Inflammatory macrophage treated with lipopolysaccharide for 4 hours (primary cell): ENCODE measurements around the gene FAM221B.
A peak's percentile ranks its signal among the peaks of the same experiment; 100 is the strongest.

Source experiments
- DNase-seq: peaks from one replicate; pipeline ENCODE4 v3.0.0-alpha.2; 2020

FAM221B gene

DNA sequence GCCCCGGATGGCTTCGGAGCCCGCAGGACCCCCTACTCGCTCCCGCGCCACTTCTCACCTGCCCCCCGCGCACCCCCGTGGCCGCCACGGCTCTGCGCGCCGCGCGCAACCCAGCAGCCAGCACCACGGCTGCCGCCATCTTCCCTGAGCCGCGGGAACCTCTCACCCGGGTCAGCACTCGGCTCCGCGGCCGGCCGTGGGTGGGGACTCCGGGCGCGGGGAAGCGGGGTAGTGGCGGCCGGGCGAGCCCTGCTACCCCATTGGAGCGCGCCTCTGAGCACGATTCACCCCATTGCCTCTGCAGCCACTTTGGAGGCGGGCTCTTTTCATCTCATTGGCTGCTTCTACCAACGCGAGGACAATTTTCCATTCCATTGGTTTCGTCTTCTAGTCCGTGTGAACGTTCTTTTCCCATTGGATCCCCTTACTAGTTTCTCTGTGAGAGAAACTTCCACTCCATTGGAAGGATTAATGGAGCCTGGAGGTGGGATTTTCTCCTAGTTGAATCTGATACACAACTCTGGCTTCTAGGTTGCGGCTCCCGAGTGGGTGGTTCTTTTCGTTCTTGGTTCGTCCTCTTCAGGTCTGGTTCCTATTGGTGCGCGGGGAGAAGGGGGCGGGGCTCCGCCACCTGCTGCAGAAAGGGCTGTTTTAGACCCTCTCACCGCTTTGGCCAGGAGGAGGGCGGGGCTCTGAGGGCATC is 13.5 kb downstream of the FAM221B start, which contains the start of gene HINT2:
TSS of gene HINT2 (minus strand) at position 202 of the 703 bp plus-strand sequence. CDS start at position 139, 63 bp downstream.
- DNase-seq = peak; percentile 98

DNA sequence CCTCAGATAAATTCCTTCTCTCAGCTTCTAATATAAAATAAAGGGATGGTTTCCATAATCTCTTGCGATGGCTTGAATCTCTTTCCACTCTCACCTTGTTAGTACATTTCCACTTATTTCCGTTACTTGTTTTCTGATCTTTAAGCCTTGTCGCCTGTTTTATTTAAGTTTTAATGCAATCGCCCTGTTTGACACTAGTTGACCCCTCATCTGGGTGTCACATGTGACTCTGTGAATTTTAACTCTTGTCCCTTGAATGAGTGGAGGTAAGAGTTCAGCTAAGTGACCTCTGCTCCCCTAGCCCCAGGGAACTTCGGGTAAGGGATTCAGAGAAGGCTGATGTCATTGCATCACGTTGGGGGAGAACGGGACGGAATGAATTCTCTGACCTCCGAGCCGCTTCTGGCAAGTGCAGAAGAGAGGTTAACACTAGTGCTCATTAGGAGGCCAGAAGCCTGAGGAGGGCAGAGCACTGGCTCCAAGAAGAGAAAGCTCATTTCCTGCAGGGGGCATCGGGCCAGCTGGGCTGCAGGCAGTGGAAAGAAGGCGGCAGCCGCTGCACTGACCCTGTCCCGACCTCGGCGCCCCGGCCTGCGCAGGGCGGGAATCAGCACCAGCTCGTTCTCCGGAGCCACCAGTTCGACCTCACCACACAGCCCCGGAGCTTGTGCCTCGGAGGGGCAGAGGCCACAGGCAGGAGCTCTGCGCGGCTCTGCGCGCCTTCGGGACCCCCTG is 14.3 kb downstream of the FAM221B start:
- DNase-seq = peak; percentile 65

GRCh38 chr9:35813434-35814105 is 15.0 kb downstream of the FAM221B start:
- DNase-seq = no peak

- DNase-seq = peak; percentile 94
These were observed 16.4 kb downstream of the FAM221B start, which contains the start of gene SPAG8 for GRCh38 chr9:35812025-35812602. Gene SPAG8, minus strand, starts transcription at chr9:35812262. Its CDS starts 115 bp downstream, at chr9:35812147.

GRCh38 chr9:35811381-35812024 is 17.0 kb downstream of the FAM221B start:
- no peak for DNase-seq

DNA sequence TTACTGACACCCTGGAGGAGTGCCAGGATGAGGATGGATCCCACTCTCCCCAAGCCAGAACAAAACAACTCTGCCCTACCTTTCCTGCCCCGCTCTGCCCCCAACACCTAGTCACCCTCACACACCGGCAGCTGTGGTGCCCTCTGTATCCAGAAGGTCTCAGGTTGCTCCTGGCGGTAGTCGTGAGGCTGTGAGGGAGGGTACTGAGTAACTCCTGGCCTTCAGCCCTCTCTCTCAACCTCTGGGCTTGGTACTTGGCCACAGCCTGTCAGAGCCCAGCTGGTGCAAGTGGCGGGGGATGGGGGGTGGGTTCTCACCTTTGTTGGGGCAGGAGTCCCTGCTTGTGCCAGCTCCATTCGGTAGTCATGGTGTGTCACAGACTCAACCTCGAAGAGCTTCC is 18.4 kb downstream of the FAM221B start:
- DNase-seq = no peak

DNA sequence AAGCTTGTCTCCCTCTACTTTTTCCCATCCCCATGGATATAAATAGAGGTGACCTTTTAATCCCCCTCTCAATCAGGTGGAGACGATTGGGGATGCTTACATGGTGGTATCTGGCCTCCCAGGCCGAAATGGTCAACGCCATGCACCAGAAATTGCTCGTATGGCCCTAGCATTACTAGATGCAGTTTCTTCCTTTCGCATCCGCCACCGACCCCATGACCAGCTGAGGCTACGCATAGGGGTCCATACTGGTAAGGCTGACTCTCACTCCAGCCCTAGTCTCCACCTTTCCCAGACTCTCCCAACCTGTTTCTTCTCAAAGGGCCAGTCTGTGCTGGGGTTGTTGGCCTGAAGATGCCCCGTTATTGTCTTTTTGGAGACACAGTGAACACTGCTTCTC is 20.1 kb downstream of the FAM221B start:
- DNase-seq = no peak

- DNase-seq = no peak
These were observed 22.4 kb downstream of the FAM221B start for GRCh38 chr9:35806101-35806500.

DNA sequence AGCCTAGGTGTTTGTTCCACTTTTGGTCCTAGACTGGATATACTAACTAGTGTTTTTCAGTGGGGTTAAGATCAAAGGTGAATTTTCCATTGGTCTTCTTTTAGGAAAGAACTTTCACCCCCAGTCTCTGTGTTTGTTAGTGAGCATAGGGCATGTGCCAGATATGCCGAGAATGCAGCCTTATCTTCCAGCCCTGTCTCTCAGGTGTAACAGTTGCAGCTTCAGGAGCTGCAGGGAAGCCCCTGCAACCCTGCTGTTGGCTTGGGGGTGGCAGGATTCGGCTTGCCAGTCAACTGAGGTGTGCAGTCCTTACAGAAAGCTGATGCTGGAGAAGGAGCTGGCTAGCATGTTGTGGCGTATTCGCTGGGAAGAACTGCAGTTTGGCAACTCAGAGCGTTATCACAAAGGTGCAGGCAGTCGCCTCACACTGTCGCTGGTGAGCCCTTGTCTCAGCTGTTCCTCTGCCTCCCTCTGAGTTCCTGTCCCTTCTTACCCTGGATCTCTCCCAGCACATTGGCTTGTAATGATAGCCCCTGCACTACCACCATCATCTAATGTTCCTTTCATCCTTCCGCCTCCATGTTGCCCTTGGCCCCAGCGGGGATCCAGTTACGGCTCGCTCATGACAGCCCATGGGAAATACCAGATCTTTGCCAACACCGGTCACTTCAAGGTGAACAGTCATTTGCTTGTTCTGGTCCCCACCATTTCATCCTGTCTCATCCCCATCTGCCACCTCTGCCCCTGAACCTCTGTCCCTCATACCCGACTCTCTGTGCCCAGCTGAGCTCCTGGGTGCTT is 27.0 kb downstream of the FAM221B start:
- no peak for DNase-seq

GRCh38 chr9:35800530-35800929 is 28.0 kb downstream of the FAM221B start:
- no peak for DNase-seq

DNA sequence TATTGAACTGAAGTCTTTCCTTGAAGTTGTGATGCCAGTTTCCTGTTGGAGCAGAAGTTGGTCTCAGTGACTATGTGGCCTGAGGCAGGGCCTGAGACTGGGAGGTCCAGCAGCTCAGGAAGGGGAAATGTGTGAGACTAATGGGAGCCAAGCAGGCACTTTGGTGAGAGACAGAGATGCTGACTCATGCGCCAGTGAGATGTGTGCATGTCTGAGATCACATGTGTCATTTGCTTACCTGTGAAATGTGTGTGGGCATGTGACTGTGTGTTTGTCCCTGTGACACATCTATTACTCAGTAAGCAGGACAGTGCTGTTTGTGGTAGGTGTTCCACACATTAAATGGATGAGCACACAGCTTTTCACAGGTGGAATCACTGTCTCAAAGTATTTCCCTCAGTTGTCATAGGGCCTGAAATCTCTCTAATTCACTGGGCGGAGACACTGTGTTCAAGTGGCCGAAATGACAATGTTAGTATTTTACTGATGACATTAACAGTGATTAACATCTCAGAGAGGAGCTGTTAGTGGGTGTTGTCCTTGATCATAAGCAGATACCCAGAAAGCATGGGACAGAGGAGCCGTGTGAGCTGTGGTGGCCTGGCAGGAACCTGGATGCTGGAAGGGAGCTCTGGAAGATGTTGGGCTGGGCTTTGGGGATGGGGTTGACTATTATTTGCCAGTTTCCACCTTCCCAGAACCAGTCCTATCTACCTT is 29.7 kb downstream of the FAM221B start:
- DNase-seq = peak; percentile 25

DNA sequence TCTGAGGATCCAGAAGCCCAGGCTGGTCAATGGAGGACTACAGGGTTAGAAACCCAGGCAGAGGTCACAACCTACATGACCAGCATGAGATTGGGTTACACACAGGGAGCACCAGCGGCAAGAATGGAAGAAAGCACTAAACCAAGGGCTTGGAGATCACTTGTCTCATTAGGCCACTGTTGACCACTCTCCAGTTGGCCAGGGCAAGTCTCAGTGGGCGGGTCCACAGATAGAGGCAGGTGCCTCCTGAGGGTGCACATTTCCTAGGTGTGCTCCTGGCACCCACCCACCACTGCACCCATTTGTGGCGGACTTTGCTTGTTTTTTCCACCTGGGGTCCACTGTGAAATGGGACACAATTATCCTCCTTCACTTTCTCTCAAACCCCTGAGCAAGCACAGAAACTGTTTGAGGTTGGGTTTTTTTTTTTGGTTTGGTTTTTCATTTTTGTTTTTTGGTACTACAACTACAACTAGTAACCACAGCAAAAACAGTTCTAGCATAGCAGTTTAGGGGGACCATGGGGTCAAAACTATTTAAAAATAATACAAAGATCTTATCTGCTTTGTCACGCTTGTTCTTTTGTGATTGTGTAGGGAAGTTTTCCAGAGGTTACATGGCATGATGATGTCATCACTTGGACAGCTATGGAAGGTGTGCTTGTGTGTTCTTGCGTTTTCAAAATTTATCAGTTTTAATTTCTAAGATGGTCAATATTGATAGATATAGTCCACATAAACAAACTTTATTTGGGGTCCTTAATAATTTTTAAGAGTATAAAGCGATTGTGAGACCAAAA is 31.0 kb downstream of the FAM221B start:
- no peak for DNase-seq

- no peak for DNase-seq
These were observed 32.8 kb downstream of the FAM221B start for GRCh38 chr9:35795695-35796094.

DNA sequence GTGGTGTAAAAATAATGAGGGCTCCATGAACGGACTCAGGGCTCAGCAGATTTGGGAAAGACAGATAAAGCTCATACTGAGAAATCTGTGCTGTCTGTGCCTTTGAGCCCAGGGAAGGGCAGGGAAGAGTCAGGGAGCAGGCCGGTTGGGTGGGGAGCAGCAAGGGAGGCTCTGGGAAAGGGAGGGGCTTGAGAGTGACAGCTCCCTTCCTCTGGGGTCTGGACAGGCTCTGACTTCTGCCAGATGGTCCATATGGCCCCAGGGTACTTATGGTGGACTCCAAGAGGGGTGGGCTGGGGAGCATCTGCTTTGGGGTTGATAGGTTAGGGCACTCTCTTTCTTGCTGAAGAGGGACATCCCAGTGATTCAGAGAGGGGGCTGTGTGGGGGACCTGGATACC is 35.1 kb downstream of the FAM221B start:
- DNase-seq = no peak

DNA sequence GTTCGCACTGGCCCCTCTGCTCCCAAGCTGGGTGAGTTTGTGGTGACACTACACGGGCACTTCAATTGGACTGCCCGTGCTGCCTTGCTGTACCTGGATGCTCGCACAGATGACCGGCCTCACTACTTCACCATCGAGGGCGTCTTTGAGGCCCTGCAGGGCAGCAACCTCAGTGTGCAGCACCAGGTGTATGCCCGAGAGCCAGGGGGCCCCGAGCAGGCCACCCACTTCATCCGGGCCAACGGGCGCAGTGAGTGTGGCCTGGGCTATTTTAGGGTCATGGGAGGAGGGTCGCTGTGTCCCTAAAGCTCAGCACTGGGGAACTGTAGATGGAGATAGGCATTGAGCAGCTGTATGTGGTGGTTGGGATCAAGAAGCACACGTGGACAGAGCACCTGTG is 35.7 kb downstream of the FAM221B start:
- no peak for DNase-seq

GRCh38 chr9:35792024-35792813 is 36.3 kb downstream of the FAM221B start:
- DNase-seq = no peak

DNA sequence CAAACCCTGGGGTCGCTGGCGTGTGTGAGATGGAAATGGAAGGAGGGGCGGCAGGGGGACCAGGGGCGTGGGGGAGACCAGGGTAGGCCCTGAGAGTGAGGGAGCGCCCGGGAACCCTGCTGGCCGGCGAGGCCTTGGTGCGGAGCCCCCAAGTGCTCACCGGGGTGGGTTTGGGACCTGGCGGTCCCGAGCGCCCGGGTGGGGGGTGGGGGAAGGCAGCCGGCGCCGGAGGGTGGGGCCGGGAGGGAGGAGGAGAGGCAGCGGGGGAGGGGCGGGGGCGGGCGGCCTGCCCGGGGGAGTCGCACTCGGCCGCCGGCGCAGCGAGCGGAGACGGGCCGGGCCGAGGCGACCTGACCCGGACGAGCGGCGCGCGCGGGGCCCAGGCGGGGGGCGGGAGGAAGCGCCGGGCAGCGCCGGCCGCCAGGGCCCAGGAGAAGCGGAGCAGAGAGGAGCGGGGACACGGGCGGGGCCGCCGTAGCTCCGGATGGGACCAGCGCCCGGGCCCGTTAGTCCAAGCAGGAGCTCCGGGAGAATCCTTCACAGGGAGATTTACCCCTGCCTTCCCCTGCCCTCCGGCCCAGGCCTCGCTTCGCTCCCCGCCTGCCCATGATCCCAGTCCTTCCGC is 37.1 kb downstream of the FAM221B start, which contains the start of gene NPR2:
TSS of gene NPR2 (plus strand) at position 295 of the 625 bp plus-strand sequence. CDS start 818 bp downstream, outside the sequence.
- DNase-seq = no peak

- DNase-seq = peak; percentile 66
These were observed 37.9 kb downstream of the FAM221B start for GRCh38 chr9:35790385-35791296.
